Iris pigment epithelial cell (primary cell): Measurements from ENCODE around the gene PRLH.

Source experiments
- DNase-seq: peaks from one replicate; pipeline ENCODE4 v3.0.0-alpha.2; 2011; ENCODE audit warnings: low read depth

The PRLH gene

DNA sequence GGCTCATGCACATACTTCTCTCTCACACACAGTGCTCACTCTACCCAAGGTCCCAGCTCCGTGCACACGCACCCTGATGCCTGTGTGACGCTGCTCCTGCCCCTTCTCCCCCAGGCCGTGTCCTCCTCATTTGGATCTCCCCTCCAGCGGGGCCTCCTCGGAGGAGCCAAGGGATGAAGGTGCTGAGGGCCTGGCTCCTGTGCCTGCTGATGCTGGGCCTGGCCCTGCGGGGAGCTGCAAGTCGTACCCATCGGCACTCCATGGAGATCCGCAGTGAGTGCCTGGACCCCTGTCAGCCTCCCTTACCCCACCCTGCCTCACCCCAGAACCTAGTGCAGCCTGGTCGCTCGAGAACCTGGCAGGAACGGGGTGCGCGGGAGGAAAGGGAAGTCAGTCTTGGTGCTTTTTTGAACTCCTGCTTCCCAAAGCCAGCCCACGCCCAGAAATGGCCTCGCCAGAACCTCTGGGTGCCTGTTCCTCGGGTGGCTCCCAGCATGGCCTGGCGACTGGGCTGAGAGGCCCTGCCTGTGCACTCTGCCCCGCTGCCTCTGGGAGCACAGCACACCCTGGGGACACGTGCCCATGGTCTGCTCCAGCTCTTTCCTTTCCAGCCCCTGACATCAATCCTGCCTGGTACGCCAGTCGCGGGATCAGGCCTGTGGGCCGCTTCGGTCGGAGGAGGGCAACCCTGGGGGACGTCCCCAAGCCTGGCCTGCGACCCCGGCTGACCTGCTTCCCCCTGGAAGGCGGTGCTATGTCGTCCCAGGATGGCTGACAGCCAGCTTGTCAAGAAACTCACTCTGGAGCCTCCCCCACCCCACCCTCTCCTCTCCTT is at the start of gene PRLH:
PRLH (plus strand) TSS at position 174 of the 835 bp plus-strand sequence; CDS start at position 174, 0 bp downstream.
- DNase-seq = no peak

- DNase-seq = no peak
Measured at GRCh38 chr2:237517163-237517562, 49.2 kb upstream of the PRLH start.

DNA sequence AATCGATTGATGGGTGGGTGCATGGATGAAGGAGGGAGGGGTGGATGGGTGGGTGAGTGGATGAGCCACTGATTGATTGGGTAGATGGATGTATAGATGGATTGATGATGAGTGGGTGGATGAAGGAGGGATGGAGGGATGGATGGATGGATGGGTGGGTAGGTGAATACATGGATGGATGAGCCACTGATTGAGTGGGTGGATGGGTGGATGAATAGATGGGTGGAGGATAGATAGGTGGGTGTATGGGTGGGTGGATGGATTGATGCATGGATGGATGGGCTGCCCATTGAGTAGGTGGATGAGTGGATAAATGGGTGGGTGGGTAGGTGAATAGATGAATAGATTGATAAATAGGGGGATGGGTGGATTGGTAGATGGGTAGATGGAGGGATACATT is 48.4 kb upstream of the PRLH start:
- DNase-seq = no peak

GRCh38 chr2:237519506-237520245 is 46.7 kb upstream of the PRLH start:
- no peak for DNase-seq

DNA sequence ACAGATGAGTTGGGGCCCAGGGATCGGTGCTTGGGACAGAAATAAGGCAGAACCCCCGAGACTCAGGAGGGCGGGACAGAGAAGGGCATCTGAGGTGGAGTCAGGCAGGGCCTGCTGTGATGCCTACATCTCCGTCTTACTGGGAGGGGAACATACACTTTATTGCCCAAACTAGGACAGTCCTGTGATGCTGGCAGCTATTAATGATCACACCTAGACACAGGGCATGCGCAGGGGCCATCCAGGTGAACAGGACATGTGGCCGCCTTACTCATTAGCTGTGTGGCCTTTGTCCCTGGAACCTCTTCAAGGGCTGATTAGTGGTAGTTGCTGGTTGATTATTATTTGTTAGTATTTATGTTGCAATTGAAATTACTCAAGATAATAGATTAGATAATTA is 46.1 kb upstream of the PRLH start:
- no peak for DNase-seq

DNA sequence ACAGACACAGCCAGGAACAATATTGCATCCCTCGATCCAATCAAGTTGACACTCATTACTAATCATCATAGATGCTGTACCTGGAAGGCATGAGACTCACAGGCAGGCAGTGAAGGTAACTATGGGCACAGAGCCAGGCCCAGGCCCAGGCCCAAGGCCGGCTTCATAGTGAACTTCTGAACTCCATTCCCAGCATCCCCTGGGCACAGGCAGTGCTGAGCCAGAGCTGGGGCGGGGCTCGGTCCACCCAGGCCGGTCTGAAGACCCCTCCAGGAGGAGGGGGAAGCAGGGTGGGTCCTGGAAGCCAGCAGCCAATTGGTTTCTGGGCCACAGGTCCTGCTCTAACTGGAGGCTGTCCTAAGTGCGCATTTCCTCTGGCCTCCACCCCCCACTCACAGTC is 41.7 kb upstream of the PRLH start:
- DNase-seq = no peak

- no peak for DNase-seq
Measured at GRCh38 chr2:237525559-237526157, 40.7 kb upstream of the PRLH start.

GRCh38 chr2:237527233-237527632 is 39.1 kb upstream of the PRLH start:
- no peak for DNase-seq

GRCh38 chr2:237527766-237528165 is 38.6 kb upstream of the PRLH start:
- DNase-seq = no peak

GRCh38 chr2:237529452-237530402 is 36.6 kb upstream of the PRLH start:
- no peak for DNase-seq

GRCh38 chr2:237530472-237531433 is 35.6 kb upstream of the PRLH start:
- no peak for DNase-seq

DNA sequence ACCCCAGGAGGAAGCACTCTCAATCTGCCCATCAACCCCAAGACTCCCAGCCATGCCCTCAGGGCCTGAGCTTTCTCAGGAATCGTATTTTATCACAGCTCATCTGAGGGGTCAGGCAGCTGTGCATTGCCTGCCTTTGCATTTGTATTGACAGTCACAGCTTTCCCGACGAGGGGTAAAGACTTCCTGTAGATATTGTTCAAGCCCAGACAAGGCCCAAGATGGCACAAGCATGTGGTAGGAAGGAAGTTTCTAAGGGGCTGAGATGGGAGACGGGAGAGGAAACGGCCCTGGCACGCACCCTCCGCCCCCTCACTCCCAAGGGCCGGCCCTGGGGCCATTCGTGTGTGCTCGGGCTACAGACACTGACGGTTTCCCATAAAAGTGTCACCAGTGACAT is 34.2 kb upstream of the PRLH start:
- DNase-seq = no peak

- no peak for DNase-seq
Measured at GRCh38 chr2:237533668-237534161, 32.7 kb upstream of the PRLH start.

DNA sequence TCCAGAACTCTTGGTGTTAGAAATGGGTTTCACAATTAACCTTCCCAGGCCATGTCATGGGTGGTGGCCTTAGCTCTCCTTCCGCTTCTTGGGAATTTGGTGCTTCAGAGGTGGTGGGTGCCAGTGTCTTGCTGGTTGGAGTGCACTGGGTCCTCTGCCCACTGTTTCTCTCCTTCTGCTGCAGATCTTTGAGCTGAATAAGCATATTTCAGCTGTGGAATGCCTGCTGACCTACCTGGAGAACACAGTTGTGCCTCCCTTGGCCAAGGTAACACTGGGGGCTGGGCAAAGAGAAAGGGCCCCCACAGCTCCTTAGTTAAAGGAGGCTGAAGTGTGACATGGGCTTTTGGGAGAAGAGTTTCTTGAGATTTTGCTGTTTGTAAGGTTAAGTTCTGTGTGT is 32.0 kb upstream of the PRLH start:
- no peak for DNase-seq

GRCh38 chr2:237535385-237536082 is 30.8 kb upstream of the PRLH start:
- no peak for DNase-seq

DNA sequence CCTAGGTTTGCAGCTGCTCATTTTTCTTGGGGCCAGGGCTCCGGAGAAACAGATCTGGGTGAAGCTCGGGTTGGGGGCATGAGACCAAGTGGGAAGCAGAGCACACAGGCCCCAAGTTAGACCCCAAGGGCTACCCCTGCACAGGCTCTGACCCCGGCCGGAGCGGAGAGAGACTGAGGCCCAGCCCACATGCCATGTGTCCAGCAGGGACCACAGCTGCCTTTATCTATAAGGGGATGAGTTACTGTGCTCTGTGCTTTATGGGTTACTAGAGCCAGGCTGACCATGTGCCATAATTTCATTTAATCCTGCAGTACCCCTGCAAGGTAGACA is 30.3 kb upstream of the PRLH start:
- DNase-seq = no peak

DNA sequence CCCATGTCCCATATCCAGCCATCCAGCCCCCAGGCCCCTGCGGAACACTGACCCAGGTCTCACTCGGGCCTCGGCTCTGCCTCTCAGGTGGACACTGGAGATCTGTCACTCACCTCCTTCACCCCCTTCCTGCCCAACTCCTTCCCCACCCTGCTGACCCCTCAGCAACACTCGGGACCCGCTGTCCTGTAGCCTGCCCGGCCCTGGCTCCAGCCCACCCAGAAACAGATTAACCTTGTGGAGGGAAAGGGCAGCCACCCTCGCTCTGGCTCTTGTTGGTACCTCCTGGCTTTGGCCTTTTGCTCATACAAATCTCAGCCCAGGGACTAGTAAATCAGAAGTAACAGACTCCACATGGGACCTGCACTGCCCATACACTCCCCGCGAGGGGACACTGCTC is 29.8 kb upstream of the PRLH start:
- no peak for DNase-seq

DNA sequence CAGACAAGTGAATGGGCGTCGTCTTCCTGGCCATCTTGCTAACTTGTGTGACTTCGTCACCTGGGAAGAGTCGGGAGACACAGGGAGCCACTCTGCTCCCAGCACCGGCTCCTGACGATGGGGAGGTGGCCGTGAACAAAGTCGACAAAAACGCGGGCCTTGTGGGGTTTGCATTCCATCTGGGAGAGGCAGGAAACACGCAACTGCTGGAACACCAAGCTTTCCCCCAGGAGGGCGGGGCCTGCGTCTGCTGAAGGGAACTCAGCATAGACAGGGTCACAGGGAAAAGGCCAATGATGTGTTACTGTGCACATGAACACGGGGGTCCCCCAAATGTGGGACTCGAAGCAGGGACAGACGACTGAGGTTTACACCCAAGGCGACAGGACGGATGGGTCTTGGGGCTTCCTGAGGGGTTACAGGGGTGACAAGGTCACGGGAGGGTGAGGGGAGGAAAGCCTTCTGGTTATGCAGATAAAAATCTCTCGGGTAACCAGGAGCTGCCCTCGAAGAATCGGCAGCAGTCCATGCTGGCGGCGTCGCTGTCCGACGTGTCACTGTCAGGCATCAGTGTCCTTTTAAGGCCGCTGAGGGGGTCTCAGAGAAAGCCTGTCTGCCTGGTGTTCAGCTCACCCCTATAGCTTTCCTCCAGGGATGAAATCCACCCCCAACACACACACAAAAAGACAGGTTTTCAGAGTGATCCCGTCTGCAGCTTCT is 28.2 kb upstream of the PRLH start:
- DNase-seq = no peak

DNA sequence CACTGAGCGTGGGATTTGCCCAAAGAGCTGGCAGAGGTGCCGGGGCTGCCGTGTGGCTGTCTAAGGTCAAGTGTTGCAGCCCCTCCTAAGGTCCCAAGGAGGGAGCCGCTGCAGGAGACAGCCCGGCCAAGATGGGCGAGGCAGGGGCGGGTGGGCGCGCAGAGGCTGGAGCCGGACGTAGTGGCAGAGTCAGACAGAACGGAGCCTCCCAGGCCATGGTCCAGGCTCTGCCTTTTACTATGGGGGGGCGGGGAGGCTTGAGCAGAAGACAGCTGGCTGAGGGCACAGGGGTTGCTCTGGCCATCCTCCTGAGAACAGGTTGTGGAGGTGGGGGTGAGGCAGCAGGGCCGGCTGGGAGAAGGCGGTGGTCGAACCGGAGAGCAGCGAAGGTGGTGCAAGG is 27.5 kb upstream of the PRLH start:
- DNase-seq = no peak
